Measurements from ENCODE around the gene CFAP73. TPM values are rescaled to one million over a fixed set of nuclear protein-coding genes. Genes with fewer than 3 reads are reported as not detected.

Gene CFAP73
- total RNA-seq, 4 donors from 2014 or later: 0.56 TPM; not detected in 3

GRCh38 chr12:113135178-113136127, 14.1 kb upstream of the CFAP73 start, which contains the start of gene RASAL1:
Gene RASAL1, minus strand, starts transcription at chr12:113135761. Its CDS starts 299 bp downstream, at chr12:113135462.
- 0 to 2% methylated on average over 8 to 26 of the region's 68 CpGs for WGBS, 2 donors
- TF ChIP-seq CTCF (IDR thresholded peaks at IDR 0.05): peak; percentile 45 to 75 (median 62)
- TF ChIP-seq POLR2A (IDR thresholded peaks at IDR 0.05): peak in 1 of 2 donors; percentile 62
- Histone ChIP-seq H3K36me3 (no peaks in the 10 kb centered on the region), H3K4me3 (replicated peaks in 1 of 3) (peak within 1 kb of the TSS; percentile 15 to 46 (median 40)), H3K27me3 (no peaks in the 10 kb centered on the region), H3K27ac (peak within 1 kb of the TSS; percentile 70 to 83 (median 80)), H3K9me3 (no peaks in the 10 kb centered on the region), H3K4me1 (peaks cover 45 to 65% of the 10 kb centered on the region in 2 donors)
- DNase-seq: peak; percentile 94 to 95
- intact Hi-C loops (cut with DNase I): no loop called here

GRCh38 chr12:113136128-113136989, 13.2 kb upstream of the CFAP73 start:
- WGBS, 2 donors: 37 to 39% methylated on average over 21 of the region's 21 CpGs
- Histone ChIP-seq H3K9me3 (no peaks in the 10 kb centered on the region), H3K4me1 (peaks cover 48 to 61% of the 10 kb centered on the region in 2 donors), H3K27me3 (no peaks in the 10 kb centered on the region), H3K4me3 (replicated peaks in 1 of 3) (peak overlapping the region in 1 of 3 donors; percentile 46), H3K27ac (peak overlapping the region; percentile 60 to 83 (median 80)), H3K36me3 (no peaks in the 10 kb centered on the region)
- intact Hi-C loops (cut with DNase I): no loop called here
- DNase-seq: peak; percentile 68 to 79
- TF ChIP-seq CTCF (IDR thresholded peaks at IDR 0.05) (no peak), POLR2A (IDR thresholded peaks at IDR 0.05) (no peak)

GRCh38 chr12:113136990-113137511, 12.5 kb upstream of the CFAP73 start:
- H3K27me3 ChIP-seq: no peaks in the 10 kb centered on the region

More at GRCh38 chr12:113136990-113137511, 12.5 kb upstream of the CFAP73 start:
- TF ChIP-seq POLR2A (IDR thresholded peaks at IDR 0.05) (no peak), CTCF (IDR thresholded peaks at IDR 0.05) (no peak)
- intact Hi-C loops (cut with DNase I): no loop called here
- no peaks in the 10 kb centered on the region for H3K36me3 ChIP-seq
- H3K4me1 ChIP-seq: peaks cover 54 to 64% of the 10 kb centered on the region in 2 donors
- peak in 1 of 2 donors; percentile 51 for DNase-seq
- WGBS, 2 donors: 72 to 87% methylated on average over 6 of the region's 6 CpGs
- no peak overlapping the region for H3K4me3 ChIP-seq (replicated peaks in 1 of 3)
- H3K9me3 ChIP-seq: no peaks in the 10 kb centered on the region
- peak overlapping the region; percentile 60 to 83 (median 80) for H3K27ac ChIP-seq
